ENCODE data around the gene DVL2. TPM values are rescaled to one million over a fixed set of nuclear protein-coding genes. Genes with fewer than 3 reads are reported as not detected.

DVL2 gene
- polyA plus RNA-seq, 2 donors = 20.8 to 32.2 TPM

DNA sequence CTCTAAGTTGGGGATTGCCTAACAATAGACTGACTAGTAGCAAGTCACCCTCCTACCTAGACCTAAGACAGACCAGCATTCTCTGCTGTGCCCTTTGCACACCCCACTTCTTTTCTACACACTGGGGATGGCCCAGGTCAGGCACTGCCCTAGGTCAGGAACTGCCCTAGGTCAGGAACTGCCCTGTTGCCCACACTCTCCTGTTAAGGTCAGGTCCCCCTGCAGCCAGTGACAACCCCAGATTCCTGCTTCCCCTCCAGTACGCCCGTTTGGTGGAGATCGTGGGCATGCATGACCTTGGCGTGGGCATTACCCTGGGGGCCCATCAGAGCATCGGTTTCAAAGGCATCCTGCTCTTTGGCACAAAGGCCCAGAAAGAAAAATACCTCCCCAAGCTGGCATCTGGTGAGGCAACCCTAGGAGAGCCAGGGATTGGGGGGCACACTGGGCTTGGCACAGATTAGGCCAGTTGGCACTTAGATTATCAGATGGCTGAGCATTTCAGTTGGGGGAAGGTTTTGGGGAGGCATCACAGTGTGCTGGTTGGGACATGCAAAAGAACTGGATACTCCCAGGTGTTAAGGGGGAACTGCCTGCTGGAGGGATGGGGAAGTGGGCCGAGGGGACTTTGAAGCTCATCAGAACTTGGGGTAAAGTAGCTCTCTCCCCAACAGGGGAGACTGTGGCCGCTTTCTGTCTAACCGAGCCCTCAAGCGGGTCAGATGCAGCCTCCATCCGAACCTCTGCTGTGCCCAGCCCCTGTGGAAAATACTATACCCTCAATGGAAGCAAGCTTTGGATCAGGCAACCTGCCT is 12.8 kb downstream of the DVL2 start:
- no peaks in the 10 kb centered on the region for H3K27me3 ChIP-seq (ENCODE audit: control insufficient read depth in 1 of 2, insufficient read depth in 2 of 2, low read length in 2 of 2)
- peaks cover 23 to 44% of the 10 kb centered on the region in 2 donors for H3K36me3 ChIP-seq (ENCODE audit: control insufficient read depth in 2 of 2, insufficient read depth in 2 of 2, low read length in 1 of 2)
- peak overlapping the region in 1 of 2 donors; percentile 80 for H3K4me3 ChIP-seq (ENCODE audit: low read depth in 1 of 2, low read length in 2 of 2)
- H3K27ac ChIP-seq (ENCODE audit: low read depth in 2 of 2, low read length in 1 of 2) = peak overlapping the region; percentile 98 to 100
- 58 to 67% methylated on average over 10 of the region's 10 CpGs for WGBS, 2 donors
- peaks cover 7 to 13% of the 10 kb centered on the region in 2 donors for H3K4me1 ChIP-seq (ENCODE audit: control insufficient read depth in 2 of 2, insufficient read depth in 2 of 2, low read length in 1 of 2)
- H3K9me3 ChIP-seq (ENCODE audit: control insufficient read depth in 2 of 2, insufficient read depth in 1 of 2, low read depth in 1 of 2, low read length in 1 of 2) = no peaks in the 10 kb centered on the region

DNA sequence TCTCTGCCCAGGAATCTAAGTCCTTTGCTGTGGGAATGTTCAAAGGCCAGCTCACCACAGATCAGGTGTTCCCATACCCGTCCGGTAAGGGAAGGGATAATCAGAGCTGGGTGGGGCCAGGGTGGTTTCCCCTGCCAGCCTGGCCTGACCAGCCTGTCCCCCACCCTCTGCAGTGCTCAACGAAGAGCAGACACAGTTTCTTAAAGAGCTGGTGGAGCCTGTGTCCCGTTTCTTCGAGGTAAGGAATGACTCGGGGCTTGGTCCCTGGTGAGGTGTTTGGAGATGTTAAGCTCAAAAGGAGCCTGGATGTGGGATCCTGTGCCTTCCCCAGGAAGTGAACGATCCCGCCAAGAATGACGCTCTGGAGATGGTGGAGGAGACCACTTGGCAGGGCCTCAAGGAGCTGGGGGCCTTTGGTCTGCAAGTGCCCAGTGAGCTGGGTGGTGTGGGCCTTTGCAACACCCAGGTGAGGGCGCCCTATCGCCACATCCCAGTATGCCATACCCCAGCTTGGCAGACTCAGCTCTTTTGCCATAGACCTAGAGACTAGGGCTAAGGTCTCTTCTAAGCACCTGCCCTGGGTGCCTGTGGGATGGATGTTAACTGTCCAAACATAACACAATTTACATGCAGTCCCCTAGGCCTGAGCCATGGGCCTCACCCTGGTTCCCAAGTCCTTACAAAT is 13.6 kb downstream of the DVL2 start:
- Histone ChIP-seq H3K4me3 (ENCODE audit: low read depth in 1 of 2, low read length in 2 of 2) (peak overlapping the region; percentile 80 to 91), H3K27me3 (ENCODE audit: control insufficient read depth in 1 of 2, insufficient read depth in 2 of 2, low read length in 2 of 2) (no peaks in the 10 kb centered on the region), H3K36me3 (ENCODE audit: control insufficient read depth in 2 of 2, insufficient read depth in 2 of 2, low read length in 1 of 2) (peaks cover 20 to 38% of the 10 kb centered on the region in 2 donors), H3K27ac (ENCODE audit: low read depth in 2 of 2, low read length in 1 of 2) (peak overlapping the region; percentile 98 to 100), H3K4me1 (ENCODE audit: control insufficient read depth in 2 of 2, insufficient read depth in 2 of 2, low read length in 1 of 2) (peaks cover 7 to 13% of the 10 kb centered on the region in 2 donors), H3K9me3 (ENCODE audit: control insufficient read depth in 2 of 2, insufficient read depth in 1 of 2, low read depth in 1 of 2, low read length in 1 of 2) (no peaks in the 10 kb centered on the region)
- WGBS, 2 donors = 14 to 20% methylated on average over 11 of the region's 11 CpGs

DNA sequence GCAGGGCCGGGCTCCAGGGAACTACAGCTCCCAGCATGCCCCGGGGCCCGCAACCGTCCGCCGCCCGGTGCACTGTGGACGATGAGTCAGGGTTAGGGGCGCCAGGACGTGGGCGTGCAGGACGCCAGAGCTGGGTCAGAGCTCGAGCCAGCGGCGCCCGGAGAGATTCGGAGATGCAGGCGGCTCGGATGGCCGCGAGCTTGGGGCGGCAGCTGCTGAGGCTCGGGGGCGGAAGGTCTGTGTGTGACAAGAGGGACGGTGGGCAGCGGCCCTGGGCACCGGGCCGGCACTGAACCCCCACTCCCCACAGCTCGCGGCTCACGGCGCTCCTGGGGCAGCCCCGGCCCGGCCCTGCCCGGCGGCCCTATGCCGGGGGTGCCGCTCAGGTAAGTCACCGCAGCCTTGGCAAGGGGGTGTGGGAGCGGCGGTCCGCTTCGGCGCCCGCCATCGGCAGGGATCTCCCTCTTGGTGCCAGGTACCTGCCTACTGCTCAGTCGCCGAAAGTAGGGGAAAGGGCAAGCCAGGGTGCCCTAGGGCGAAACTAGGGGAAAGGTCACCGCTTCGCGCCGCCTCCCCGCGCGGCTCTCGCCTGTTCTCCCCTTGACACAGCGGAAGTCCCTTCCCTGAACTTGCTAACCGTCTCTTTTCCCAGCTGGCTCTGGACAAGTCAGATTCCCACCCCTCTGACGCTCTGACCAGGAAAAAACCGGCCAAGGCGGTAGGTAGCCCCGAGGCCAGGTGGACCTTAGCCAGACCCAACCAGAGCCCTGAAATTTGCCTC is 14.3 kb downstream of the DVL2 start, which contains the start of the genes ACADVL and DLG4:
Gene ACADVL, plus strand, starts transcription at position 127 of the 781 bp plus-strand sequence. Its CDS starts 47 bp downstream, at position 174.
Gene DLG4, minus strand, starts transcription at position 25 of the 781 bp plus-strand sequence.
- peaks cover 7 to 15% of the 10 kb centered on the region in 2 donors for H3K4me1 ChIP-seq (ENCODE audit: control insufficient read depth in 2 of 2, insufficient read depth in 2 of 2, low read length in 1 of 2)
- WGBS, 2 donors = 0% methylated on average over 62 to 63 of the region's 63 CpGs
- H3K36me3 ChIP-seq (ENCODE audit: control insufficient read depth in 2 of 2, insufficient read depth in 2 of 2, low read length in 1 of 2) = peaks cover 17 to 35% of the 10 kb centered on the region in 2 donors

DNA sequence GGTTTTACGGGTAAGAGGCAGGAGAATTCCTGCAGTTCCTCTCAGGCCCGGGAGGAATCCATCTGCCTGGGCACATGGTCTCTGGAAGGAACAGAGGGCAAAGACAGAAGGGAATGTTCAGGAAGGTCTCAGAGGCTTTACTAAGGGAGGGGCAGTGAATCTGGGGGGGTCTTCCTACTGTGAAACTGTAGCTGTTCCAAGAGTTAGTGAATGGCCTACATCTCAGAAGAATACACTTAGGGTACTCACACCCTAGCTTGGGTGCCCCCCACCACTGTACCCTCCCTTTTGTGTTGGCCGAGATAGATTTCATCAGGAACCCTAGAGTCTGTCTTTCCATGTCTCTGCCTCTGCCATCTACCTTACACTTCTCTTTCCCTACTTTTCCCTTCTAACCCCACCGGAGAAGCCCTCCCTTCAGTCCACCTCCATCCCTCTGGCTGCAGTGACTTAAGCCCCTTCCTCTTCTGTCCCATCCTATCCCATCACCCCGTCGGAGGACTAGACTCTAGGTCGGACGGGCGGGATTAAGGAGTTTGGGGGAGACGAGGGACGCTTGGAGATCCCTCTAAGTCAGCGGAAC is 15.0 kb downstream of the DVL2 start:
- H3K27ac ChIP-seq (ENCODE audit: low read depth in 2 of 2, low read length in 1 of 2) = peak overlapping the region; percentile 98 to 100
- H3K27me3 ChIP-seq (ENCODE audit: control insufficient read depth in 1 of 2, insufficient read depth in 2 of 2, low read length in 2 of 2) = no peaks in the 10 kb centered on the region
- H3K9me3 ChIP-seq (ENCODE audit: control insufficient read depth in 2 of 2, insufficient read depth in 1 of 2, low read depth in 1 of 2, low read length in 1 of 2) = no peaks in the 10 kb centered on the region
- H3K4me3 ChIP-seq (ENCODE audit: low read depth in 1 of 2, low read length in 2 of 2) = peak overlapping the region; percentile 80 to 91
- WGBS, 2 donors = 14 to 16% methylated on average over 12 of the region's 12 CpGs
- H3K4me1 ChIP-seq (ENCODE audit: control insufficient read depth in 2 of 2, insufficient read depth in 2 of 2, low read length in 1 of 2) = peaks cover 7 to 15% of the 10 kb centered on the region in 2 donors
- H3K36me3 ChIP-seq (ENCODE audit: control insufficient read depth in 2 of 2, insufficient read depth in 2 of 2, low read length in 1 of 2) = peaks cover 17 to 29% of the 10 kb centered on the region in 2 donors

More for the DNA sequence above, 14.3 kb downstream of the DVL2 start, which contains the start of the genes ACADVL and DLG4:
- Histone ChIP-seq H3K9me3 (ENCODE audit: control insufficient read depth in 2 of 2, insufficient read depth in 1 of 2, low read depth in 1 of 2, low read length in 1 of 2) (no peaks in the 10 kb centered on the region), H3K27ac (ENCODE audit: low read depth in 2 of 2, low read length in 1 of 2) (peak within 1 kb of the TSS; percentile 98 to 100), H3K27me3 (ENCODE audit: control insufficient read depth in 1 of 2, insufficient read depth in 2 of 2, low read length in 2 of 2) (no peaks in the 10 kb centered on the region), H3K4me3 (ENCODE audit: low read depth in 1 of 2, low read length in 2 of 2) (peak within 1 kb of the TSS; percentile 80 to 91)

DNA sequence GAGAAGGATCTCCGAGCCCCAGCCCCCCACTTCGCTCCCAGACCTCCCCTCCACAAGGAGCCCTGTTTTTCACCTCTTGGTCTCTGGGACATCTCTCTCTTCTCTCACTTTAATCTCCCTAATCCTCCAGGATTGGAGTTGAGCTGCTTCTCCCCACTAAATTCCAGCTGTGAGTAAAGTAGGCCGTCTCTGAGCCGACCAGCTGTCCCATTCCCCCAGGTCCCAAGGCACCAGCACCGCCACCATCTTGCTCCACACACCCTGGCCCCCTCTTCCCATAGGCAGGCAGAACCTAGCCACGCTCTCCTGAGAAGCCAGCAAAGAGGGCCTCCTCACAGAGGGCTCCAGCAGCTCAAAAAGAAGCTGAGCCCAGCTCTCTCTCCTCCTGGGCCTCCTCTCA is 15.6 kb downstream of the DVL2 start:
- Histone ChIP-seq H3K4me3 (ENCODE audit: low read depth in 1 of 2, low read length in 2 of 2) (no peak overlapping the region), H3K36me3 (ENCODE audit: control insufficient read depth in 2 of 2, insufficient read depth in 2 of 2, low read length in 1 of 2) (peaks cover 11 to 25% of the 10 kb centered on the region in 2 donors), H3K27ac (ENCODE audit: low read depth in 2 of 2, low read length in 1 of 2) (peak overlapping the region in 1 of 2 donors; percentile 100), H3K4me1 (ENCODE audit: control insufficient read depth in 2 of 2, insufficient read depth in 2 of 2, low read length in 1 of 2) (peaks cover 7 to 15% of the 10 kb centered on the region in 2 donors), H3K27me3 (ENCODE audit: control insufficient read depth in 1 of 2, insufficient read depth in 2 of 2, low read length in 2 of 2) (no peaks in the 10 kb centered on the region), H3K9me3 (ENCODE audit: control insufficient read depth in 2 of 2, insufficient read depth in 1 of 2, low read depth in 1 of 2, low read length in 1 of 2) (no peaks in the 10 kb centered on the region)
- WGBS, 2 donors = 65 to 81% methylated on average over 6 of the region's 6 CpGs

DNA sequence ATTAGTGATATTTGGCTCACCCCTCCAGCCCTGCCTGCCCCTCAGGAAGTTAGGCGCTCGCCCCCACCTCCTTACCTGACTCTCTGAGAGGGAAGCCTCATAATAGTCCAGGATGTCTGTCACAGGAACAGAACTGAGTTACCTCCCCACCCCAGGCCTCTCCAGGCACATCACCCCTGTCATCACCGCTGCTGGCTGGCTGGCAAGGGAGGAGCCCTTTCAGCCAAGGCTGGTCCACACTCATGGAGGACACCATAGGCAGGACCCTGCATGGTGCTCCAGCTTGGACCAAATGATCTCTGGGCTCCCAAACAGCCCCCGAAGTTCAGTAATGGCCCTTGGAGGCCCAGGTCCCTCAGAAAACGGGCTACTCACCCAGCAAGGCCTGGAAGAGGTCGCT is 16.2 kb downstream of the DVL2 start:
- H3K27me3 ChIP-seq (ENCODE audit: control insufficient read depth in 1 of 2, insufficient read depth in 2 of 2, low read length in 2 of 2) = no peaks in the 10 kb centered on the region
- peaks cover 7 to 15% of the 10 kb centered on the region in 2 donors for H3K4me1 ChIP-seq (ENCODE audit: control insufficient read depth in 2 of 2, insufficient read depth in 2 of 2, low read length in 1 of 2)
- no peak overlapping the region for H3K4me3 ChIP-seq (ENCODE audit: low read depth in 1 of 2, low read length in 2 of 2)
- peaks cover 5 to 19% of the 10 kb centered on the region in 2 donors for H3K36me3 ChIP-seq (ENCODE audit: control insufficient read depth in 2 of 2, insufficient read depth in 2 of 2, low read length in 1 of 2)
- H3K9me3 ChIP-seq (ENCODE audit: control insufficient read depth in 2 of 2, insufficient read depth in 1 of 2, low read depth in 1 of 2, low read length in 1 of 2) = no peaks in the 10 kb centered on the region
- 52 to 65% methylated on average over 6 of the region's 6 CpGs for WGBS, 2 donors
- peak overlapping the region; percentile 35 to 50 for H3K27ac ChIP-seq (ENCODE audit: low read depth in 2 of 2, low read length in 1 of 2)

DNA sequence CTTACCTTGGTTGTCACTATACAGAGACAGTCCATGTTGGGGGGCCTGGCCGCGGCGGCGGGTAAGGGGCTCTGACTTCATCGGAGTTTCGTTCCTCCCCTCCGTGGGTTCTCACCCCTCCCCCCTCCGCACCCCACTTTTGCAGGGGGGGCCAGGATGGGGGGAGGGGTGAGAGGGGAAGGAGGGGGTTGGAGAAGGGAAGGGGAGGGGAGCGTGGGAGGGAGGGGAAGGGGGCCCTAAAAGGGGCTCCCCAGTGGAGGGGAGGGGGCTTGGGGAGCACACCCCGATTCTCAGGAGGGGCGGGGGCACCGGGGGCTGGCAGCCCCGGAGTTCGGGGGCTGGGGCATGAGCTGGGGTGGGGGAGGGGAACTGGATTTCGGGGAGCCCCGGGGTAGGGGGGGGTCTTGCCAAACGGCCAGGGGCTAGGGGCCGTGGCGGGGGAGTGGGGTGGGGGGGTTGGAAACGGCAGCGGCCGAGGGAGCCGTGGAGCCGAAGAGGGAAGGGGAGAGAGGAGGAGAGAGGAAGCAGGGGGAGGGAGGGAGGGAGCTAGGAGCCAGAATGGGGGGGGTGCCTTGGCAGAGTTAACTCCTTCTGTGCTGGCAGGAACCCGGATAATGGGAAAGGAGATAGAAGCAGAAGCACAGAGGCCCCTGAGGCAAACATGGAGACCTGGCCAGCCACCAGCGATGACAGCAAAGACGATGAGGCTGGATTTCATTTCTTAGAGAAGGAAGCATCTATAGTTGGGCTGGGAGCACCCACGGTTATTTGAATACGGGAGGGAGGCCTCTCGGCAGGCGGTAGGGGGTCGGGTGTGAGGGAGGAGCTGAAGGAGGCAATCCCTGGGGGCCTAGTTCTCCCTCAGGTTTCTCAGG is 17.0 kb downstream of the DVL2 start:
- Histone ChIP-seq H3K36me3 (ENCODE audit: control insufficient read depth in 2 of 2, insufficient read depth in 2 of 2, low read length in 1 of 2) (peaks cover 0 to 11% of the 10 kb centered on the region in 2 donors), H3K27me3 (ENCODE audit: control insufficient read depth in 1 of 2, insufficient read depth in 2 of 2, low read length in 2 of 2) (no peaks in the 10 kb centered on the region), H3K4me3 (ENCODE audit: low read depth in 1 of 2, low read length in 2 of 2) (peak overlapping the region; percentile 6 to 49), H3K27ac (ENCODE audit: low read depth in 2 of 2, low read length in 1 of 2) (peak overlapping the region; percentile 35 to 50), H3K9me3 (ENCODE audit: control insufficient read depth in 2 of 2, insufficient read depth in 1 of 2, low read depth in 1 of 2, low read length in 1 of 2) (no peaks in the 10 kb centered on the region), H3K4me1 (ENCODE audit: control insufficient read depth in 2 of 2, insufficient read depth in 2 of 2, low read length in 1 of 2) (peaks cover 7 to 15% of the 10 kb centered on the region in 2 donors)
- WGBS, 2 donors = 3 to 5% methylated on average over 29 to 32 of the region's 32 CpGs

DNA sequence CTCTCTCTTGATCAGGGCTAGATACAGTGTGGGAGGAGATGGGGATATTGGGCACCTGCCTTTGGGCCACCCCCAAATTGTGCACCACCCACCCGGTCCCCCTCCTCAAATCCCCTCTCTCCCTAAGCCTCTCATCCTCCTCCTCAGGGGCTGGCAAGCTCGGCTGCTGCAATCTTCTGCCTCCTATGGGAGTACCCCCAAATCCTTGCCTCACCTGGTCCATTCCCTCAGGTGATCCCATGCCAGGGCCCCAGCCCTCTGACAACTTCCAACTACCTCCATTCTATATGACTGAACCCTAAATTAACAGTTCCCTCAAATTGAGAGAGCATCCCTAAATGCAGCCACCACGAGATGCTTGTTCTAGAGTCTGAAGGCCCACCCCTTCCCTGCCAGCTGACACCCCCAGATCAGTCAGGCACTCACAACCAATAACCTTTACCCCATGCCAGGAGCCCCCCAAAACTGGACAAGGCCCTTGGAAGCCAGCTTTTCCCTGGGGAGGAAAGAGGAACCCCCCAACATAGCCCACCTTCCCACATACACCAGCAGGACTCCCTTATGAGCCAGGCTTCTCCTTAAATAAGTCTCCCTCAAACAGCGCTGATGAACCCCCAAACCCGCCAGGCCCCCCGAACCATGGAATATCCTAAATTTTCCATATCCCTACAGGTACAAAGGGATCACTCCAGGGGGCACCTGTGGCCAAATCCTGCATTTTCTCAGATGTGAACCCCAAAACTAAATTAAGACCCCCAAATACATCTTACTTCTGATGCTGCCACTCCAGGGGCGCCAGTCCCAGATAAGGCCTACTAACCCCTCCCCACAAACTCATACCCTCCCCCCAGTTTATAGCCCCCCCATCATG is 17.8 kb downstream of the DVL2 start:
- Histone ChIP-seq H3K4me1 (ENCODE audit: control insufficient read depth in 2 of 2, insufficient read depth in 2 of 2, low read length in 1 of 2) (peaks cover 2 to 14% of the 10 kb centered on the region in 2 donors), H3K27me3 (ENCODE audit: control insufficient read depth in 1 of 2, insufficient read depth in 2 of 2, low read length in 2 of 2) (no peaks in the 10 kb centered on the region), H3K27ac (ENCODE audit: low read depth in 2 of 2, low read length in 1 of 2) (peak overlapping the region; percentile 27 to 35), H3K36me3 (ENCODE audit: control insufficient read depth in 2 of 2, insufficient read depth in 2 of 2, low read length in 1 of 2) (peaks cover 0 to 3% of the 10 kb centered on the region in 2 donors), H3K9me3 (ENCODE audit: control insufficient read depth in 2 of 2, insufficient read depth in 1 of 2, low read depth in 1 of 2, low read length in 1 of 2) (no peaks in the 10 kb centered on the region), H3K4me3 (ENCODE audit: low read depth in 1 of 2, low read length in 2 of 2) (peak overlapping the region; percentile 6 to 49)
- 22 to 27% methylated on average over 7 of the region's 7 CpGs for WGBS, 2 donors
